GM18526 (cell line): ENCODE results near the gene ILKAP.

Experiments used
- POLR2A ChIP-seq: IDR thresholded peaks from 3 replicates; pipeline ENCODE4 v1.6.1; 2011; ENCODE audit not compliant: insufficient read length; ENCODE audit errors: extremely low read depth

ILKAP gene

GRCh38 chr2:238203094-238203972, at the start of gene ILKAP:
TSS of gene ILKAP (minus strand) at chr2:238203695. CDS start at chr2:238203553, 142 bp downstream.
- TF ChIP-seq POLR2A: peak; percentile 82

GRCh38 chr2:238252766-238253630, 49.5 kb upstream of the ILKAP start:
- no peak for TF ChIP-seq POLR2A

GRCh38 chr2:238251986-238252385, 48.5 kb upstream of the ILKAP start:
- TF ChIP-seq POLR2A: no peak

GRCh38 chr2:238251331-238251730, 47.8 kb upstream of the ILKAP start:
- no peak for TF ChIP-seq POLR2A

GRCh38 chr2:238250896-238251295, 47.4 kb upstream of the ILKAP start:
- no peak for TF ChIP-seq POLR2A

- no peak for TF ChIP-seq POLR2A
Measured at GRCh38 chr2:238247841-238248453, 44.5 kb upstream of the ILKAP start.

GRCh38 chr2:238247002-238247822, 43.7 kb upstream of the ILKAP start:
- no peak for TF ChIP-seq POLR2A

- TF ChIP-seq POLR2A: no peak
Measured at GRCh38 chr2:238244151-238244550, 40.7 kb upstream of the ILKAP start.

GRCh38 chr2:238243496-238244076, 40.1 kb upstream of the ILKAP start:
- TF ChIP-seq POLR2A: no peak

- TF ChIP-seq POLR2A: no peak
Measured at GRCh38 chr2:238242731-238243495, 39.4 kb upstream of the ILKAP start.

- TF ChIP-seq POLR2A: no peak
Measured at GRCh38 chr2:238241970-238242369, 38.5 kb upstream of the ILKAP start.

GRCh38 chr2:238240757-238241711, 37.5 kb upstream of the ILKAP start:
- no peak for TF ChIP-seq POLR2A
